ENCODE data around the gene NR2F1-AS1.
A peak's percentile ranks its signal among the peaks of the same experiment; 100 is the strongest.
"Not testable (repeated sequence)": the region's sequence is repeated elsewhere in the genome, so short reads cannot be mapped to it uniquely, and the experiment has no call there.

The NR2F1-AS1 gene

DNA sequence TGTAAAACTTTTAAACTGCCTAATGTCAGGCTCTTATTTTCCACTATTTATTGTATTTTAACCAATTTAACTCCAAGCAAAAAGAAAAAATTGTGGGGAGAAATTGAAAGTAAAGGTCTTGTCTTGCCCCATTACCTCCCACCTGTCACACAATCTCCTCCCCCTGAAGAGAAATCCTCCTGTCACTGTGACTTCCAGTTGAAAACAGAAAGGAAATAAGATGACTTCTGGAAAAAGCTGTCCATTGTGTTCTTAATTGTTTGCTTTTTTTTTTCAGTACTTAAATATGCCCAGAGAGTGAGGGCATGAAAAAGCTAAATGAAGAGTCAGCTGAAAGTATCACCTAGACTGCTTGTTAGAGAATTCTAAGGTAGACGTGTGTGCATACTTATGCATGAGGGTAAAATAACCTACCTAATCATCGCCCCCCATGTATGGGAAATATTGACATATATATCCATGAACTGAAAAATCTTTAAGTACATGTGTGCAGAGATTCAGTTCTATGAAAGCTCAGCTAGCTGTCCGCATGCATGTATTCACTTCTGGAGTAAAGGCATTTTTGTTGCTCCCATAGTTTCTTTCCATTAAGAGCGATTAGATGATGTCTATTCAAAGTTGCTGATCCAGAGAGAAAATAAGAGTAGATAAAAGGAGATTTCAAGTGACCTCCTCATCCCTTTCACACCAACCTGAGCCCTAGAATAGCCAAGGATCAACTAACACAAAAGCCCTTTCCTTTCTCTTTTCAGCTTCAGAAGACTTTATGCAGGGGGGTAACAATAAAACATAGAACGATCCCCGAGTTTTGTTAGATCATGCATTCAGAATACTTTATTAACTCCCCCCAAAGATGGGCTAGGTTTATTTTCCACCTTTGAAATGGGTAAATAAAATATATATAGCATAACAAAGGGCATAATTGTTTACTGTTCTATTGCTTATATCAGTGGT lies 5.3 kb downstream of the NR2F1-AS1 start:
- DNase-seq, result no peak

DNA sequence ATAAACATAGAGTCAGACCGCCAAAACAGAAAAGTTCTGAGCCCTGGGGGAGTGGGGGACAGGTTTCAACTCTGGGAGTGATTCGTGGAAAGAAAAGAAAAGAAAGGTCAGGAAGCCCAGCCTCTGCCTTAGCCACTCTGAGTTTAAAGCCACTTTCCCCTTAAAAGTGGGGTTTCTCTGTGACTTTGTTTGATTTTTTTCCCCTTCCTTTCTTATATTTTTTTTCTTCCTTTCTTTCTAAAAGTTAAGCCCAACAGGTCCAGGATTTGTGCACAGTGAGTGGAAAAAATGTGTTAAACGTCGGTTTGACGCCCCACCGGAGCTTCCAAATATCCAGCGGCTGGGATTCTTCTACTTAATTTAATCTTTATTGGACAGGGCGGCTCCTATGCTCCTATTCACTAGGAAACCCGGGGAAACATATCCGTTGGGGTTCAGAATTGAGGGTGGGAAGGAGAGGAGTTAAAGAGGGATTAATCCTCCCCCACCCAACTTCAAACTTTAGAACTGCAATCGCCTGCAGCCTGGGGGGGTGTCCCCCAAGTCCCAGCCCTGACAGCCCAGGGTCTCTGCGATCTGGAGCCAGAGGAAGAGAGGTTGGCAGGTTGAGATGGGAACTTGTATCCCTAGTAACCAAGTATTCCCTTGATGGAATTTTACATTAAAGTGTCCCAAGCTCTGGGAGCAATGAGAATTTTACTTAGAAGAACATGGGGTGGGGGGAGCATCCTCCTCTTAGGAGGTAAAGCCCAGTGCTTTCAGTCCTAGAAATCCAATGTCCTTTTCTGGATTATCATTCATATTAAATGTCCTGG lies 6.3 kb downstream of the NR2F1-AS1 start:
- DNase-seq, result no peak

DNA sequence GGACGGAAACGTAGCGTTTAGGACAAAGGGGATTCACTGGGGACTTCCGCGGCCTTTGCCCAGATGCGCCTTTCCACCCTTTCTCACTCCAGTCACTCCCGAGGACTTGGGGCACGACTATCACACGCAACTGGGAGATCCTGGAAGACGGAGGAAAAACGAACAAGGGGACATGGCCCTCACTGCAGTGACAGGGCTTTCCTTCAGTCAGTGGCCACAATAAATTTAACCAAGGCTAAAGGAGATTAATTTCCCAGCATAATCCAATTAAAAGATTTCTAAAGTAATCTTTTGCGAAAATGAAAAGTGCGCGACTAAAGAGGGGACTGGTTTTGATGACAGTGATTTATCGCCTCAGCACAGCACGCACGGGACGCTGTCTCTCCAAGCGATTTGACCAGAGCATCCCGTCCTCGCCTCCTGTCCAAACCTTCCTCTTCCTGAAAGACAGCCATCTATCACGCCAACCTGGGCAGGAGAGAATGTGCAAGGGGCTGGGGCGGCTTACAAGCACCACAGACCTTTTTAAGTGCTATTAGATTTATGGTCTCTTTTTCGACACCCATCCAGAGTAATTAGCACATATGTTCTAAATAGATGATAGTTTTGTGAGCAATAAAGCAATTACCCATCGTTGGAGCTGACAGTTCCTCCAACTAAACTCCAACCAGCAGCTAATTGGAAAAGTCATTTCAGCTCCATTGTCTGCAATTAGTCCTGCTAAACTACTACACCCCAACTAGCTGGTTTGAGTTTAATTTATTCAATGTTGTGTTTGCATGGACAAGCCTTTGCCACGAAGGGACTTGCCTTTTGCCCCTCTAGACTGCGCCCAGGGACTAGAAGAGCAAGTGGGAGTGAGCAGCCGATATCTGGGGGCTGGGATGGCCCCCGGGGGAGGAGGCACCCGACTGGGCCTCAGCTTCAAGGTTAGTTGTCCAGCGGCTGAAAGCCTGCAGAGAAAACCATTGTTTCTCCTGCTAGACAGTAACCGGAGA lies 7.4 kb downstream of the NR2F1-AS1 start:
- DNase-seq, result no peak

DNA sequence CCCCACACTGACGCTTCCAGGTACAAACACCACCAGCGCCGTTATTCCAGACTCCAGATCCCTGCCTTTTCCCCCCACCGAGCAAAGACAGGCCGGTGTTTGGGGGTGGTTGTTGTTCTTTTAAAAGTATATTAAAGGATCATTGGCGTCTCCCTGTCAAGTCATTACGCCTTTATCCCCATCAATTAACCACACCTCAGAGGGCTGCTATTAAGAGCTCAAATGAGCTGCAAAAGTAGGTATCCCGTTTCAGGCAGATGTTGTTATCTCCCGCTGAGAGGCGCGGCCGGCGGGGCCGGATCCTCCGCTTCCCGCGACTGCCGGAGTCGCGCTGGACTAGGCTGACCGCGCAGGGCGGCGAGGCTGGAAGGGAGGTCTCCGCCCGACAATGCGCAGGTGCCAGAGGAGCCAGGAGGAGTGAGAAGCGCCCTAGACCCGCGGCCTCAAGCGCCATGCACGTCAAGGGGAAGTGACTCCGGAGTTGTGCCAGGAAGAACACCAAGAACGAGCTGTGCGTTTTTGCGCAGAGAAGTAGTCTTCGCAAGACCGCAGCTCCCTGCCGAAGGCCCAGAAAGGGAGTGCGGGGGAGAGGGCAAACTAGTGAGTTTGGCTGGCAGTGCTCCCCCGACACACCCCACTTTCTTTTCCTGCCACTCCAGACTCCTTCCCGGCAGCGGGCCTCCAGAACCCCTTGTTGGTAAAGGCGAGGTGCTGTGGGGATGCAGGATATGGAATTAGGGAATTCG lies 8.2 kb downstream of the NR2F1-AS1 start:
- DNase-seq, result peak; percentile 55

DNA sequence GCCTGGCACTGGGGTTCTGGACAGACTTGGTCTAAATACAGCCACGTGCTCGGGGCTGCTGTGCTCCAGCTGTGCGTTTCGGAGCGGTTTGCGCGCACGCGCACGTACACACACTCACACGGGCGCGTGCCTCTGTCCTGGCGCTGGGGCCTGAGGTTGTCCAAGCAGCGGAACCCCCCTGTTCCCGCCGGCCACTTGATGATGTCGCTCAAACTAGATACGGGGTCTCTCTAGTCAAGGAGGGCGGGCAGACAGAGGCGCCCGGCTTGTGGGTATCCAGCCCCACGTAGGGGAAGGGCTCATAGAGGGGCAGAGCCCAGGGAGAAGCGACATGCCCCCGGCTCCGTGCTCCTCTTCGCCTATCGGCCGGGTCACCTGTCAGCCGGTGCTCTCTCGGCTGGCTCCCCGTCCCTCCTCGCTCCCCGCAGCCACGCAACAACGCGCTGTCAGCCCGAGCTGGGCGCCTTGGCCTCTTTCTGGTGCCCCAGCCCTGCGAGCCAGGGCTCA lies 8.9 kb downstream of the NR2F1-AS1 start:
- DNase-seq, result no peak

DNA sequence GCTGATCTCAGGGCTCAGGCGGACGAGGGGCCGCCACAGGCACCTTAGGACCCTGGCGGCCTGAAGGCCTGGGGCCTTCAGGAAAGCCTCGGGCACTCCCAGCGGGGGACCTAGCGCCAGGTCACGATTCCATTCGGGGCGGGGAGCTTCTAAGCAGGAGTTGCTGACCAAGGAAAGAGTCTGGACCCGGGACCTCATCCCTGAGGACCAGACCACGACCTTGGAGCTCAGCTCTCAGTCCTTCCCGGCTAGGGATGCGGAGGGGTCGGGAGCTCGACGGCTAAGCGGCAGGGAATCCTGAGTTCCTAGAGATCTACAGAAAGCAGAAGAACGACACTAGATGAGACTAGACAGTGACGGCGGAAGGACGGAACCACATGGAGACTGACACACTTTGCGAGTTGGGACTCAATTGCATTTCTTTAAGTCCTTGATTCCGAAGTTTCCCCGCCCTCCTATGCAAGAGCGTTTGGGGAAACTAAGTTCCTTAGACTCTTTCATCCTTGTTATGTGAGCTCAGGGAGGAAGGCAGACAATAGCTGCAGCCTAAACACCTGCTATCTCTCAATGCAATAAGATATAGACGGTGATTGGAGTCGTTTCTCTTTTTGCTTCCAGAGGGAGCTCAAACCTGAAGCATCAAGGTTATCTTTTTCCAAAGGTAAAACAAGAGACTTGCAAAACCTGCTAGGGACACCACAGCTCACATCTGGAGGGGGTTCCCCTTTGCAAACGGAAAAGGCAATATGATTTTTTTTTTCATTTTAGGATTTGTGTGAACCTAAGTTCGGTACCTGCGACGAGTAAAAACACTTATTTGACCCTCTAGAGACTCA lies 9.7 kb downstream of the NR2F1-AS1 start:
- no peak for DNase-seq

DNA sequence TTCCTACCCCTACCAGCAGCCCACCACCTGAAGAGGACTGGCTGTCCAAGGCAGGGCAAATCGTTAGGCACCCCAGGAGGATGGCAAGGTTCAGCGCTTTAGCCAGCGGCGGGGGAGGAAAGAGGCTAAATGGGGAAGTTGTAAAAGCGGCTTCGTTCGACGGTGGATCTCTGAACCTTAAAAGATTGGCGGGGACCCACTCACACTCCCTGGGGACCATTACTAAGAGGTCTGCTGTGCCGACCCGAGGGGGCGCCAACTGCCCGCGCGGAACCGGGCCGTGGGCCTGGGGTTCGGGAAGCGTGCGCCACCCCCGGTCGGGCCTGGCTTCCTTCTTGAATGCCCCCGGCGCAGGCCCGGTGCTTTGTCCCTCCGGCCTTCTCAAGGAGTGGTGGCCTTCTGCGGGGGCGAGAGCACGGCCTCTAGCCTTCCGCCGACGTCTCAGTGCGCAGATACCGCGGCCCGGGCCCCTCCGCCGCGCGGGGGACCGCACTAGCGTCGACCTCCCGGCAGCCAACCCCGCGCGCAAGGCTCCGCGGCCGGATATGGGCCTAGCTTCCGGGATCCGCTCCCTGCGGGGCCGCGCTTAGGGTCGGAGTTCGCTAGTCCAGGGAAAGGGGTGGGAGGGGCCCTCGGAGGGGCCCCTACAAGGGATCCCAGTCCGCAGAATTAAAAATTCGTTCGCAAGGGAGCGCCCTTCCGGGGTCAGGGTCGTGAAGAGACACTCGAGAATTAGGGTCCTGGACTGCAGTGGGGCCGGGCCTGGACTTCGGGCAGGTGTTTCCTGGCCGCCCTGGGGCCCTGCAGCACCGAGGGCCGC lies 10.5 kb downstream of the NR2F1-AS1 start:
- DNase-seq, result no peak

DNA sequence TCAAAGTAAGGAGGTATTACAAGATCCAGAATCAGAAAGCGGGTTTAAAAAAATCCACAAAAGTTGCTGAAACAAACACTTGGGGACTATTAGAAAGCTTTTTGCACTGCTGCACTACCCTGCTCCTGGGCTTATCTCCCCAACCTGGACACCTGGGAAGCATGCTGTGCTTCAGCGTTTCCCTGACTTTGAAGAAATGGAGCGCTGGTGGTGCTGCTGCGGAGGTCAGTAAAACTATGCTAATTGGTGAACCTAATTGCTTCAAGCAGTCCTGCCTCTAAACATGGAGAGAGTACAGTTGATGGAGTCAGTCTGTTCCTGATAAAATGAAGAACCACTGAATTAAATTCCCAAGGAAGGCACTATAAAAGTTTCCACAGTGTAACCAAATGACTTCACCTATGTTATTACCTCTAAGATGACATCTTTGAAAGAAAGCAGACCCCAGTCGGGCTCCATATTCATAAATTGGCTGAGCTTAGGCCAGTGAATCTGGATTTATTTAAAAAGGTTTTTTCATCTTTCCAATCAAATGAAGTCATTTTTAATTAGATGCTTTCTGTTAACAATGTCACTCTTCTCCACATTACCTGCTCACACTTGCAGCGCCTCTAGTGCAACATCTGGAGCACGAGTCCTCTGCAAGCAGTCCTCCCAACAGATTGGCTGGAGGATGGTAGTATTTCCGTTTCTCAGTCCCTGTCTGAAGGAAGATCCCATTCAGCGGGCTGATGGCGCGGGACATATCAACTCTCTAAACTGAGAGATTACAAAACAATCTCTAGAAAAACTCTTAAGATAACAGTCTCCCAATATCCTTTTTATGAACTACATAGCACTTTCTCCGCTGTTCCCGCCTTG lies 11.5 kb downstream of the NR2F1-AS1 start:
- DNase-seq, result no peak

DNA sequence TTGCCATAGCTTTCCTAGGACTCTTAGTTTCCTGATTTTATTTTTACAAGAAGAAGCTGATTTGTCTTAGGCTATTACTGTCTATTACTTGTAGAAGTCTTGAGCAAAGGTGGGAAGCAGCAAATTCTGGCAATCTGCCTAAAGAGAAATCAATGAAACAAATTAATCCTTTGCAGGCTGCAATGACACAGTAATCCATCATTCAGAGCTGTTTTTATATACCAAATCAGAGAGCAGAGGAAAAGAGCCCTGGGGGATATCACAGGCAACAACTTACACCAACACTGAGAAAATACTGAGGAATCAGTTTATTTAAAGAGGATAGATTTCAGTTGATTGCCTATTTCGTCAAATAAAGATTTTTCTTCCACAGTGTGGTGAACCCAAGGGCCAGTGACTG lies 13.6 kb downstream of the NR2F1-AS1 start:
- no peak for DNase-seq

DNA sequence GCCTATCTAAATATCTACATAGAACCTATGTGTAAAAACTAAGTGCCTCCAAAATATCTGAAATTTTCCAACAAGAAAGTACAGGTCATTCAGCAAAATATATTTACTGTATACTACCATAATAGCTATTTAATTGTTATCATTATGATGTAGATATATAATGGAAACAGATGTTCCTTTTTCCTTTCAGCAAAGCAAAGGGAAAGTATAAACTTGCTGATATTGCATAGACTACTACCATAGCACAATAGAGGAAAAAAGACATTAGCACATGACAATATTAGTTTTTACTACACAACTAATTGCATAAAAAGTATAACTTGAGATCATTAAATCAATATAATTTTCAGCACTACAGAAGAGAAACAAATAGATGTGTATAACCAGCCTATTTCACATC lies 14.9 kb downstream of the NR2F1-AS1 start:
- DNase-seq, result no peak

DNA sequence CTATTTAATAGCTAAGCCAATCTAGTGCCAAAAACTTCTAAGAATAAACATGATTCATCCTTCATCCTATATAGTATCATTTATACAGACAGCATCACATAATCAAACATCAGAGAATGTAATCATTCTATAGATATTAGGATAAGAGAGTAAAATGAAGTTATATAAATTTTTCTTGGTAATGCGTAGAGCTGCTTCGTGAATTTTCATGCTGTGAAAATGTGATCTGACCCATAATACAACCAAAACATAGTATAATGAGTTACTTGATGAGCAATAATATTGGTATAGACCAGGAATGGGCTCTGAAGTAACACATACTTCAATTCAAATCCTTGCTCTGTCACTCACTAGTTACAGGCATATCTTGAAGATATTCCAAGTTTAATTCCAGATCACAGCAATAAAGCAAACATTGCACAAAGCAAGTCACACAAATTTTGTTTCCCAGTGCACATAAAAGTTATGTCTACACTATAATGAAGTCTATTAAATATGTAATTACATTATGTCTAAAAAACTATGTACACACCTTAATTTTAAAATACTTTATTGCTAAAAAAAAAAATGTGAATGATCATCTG lies 23.9 kb downstream of the NR2F1-AS1 start:
- no peak for DNase-seq

DNA sequence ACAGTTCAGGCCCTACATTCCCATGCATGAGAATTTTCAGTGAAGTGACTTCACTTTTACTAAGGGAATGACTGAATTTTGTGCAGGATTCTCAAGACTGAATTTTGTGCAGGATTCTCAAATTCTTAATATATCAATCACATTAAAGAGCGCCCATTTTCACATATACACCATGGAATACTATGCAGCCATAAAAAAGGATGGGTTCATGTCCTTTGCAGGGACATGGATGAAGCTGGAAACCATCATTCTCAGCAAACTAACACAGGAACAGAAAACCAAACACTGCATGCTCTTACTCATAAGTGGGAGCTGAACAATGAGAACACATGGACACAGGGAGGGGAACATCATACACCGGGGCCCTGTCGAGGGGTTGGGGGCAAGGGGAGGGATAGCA lies 31.4 kb downstream of the NR2F1-AS1 start:
- not testable (repeated sequence) for DNase-seq

DNA sequence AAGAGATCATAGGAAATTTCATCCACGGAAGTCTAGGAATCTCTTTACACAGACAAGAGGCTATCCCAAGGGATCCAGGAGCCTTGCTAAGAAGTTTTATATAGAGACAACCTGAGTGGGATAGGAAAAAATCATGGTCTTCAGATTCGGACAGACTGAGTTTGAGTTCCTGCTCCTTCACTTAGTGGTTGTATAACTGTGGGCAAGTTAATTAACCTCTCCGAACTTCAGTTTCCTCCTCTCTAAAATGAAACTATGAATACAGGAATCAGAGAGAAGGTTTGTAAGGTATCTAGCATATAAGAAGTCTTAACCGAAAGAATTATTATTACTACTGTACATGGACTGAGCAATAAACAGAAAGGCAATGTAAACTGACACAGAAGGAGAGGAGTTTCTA lies 35.1 kb downstream of the NR2F1-AS1 start:
- no peak for DNase-seq

DNA sequence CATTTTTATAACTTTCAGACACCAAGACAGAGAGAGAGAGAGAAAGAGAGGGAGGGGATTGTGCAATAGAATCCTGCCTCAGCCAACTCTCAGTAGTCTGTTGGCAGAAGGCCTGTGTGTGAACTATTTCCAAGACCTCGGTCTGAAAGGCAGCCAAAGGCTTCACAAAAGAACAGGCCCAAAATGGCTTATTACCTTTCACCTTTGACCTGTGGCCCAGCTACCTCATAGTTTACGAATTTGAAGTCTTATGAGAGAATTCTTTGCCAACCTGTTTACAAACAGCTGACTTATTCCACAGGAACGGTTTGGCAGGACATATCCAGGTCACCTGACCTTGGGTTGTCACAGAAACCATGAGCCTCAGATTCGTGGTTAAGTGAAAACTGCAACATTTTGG lies 48.6 kb downstream of the NR2F1-AS1 start:
- DNase-seq, result peak; percentile 85

DNA sequence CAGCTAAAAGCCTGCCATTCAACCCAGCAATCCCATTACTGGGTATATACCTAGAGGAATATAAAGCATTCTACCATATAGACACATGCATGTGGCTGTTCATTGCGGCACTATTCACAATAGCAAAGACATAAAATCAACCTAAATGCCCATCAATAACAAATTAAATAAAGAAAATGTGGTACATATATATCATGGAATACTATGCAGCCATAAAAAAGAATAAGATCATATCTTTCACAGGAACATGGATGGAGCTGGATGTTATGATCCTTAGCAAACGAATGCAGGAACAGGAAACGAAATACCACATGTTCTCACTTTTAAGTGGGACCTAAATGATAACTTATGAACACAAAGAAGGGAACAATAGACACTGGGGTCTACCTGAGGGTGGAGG lies 59.2 kb downstream of the NR2F1-AS1 start:
- not testable (repeated sequence) for DNase-seq

DNA sequence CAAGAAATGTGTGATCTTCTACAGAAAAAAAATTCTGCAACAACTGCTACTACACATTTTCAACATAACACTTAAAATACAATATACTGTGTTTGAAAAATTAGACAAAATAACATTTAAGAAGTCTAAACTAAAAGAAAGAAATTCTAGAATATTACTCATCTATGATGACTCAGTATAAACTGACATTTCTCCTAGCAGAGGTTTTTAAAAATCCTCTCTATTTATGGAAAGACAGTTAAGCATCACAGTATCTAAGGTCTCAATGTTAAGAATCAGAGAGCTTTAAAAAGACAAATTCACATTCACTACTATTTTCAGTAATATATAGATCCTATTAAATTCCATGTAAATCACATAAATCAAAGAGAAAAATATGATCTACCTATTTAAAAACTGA lies 61.3 kb downstream of the NR2F1-AS1 start:
- peak; percentile 55 for DNase-seq

DNA sequence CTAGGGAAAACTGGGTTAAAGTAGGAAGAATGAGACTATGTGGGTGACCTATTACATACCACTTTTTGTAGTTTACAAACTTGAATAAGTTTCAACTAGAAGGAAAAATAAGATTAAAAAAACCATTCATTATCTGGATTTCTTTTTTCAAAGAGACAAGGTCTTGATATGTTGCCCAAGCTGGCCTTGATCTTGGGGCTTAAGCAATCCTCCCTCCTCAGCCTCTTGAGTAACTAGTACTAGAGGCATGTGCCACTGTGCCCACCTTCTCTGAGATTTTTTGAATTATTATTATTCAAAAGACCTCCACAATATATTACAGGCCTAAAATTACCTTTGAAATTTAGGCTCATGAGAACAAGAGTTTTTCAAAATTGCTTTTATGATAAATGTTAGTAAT lies 63.2 kb downstream of the NR2F1-AS1 start:
- no peak for DNase-seq

DNA sequence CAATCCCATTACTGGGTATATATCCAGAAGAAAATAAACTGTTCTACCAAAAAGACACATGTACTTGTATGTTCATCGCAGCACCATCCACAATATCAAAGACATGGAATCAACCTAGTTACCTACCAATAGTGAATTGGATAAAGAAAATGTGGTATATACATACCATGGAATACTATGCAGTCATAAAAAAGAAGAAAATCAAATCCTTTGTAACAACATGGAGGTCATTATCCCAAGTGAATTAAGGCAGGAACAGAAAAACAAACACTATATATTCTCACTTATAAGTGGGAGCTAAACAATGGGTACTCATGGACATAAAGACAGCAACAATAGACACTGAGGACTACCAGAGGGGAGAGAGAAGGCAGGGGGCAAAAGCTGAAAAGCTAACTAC lies 67.7 kb downstream of the NR2F1-AS1 start:
- no peak for DNase-seq

All from fibroblast of skin of right biceps (primary cell).